Body of pancreas (tissue), 4 donors: ENCODE data around the gene KCNJ11. TPM values are rescaled to one million over a fixed set of nuclear protein-coding genes. Genes with fewer than 3 reads are reported as not detected.

Source experiments
- ATAC-seq: fragments of 150-250 bp; one replicate; pipeline ENCODE4 v1.9.1; 2016
- DNase-seq, 4 donors: peaks; one replicate each; pipeline ENCODE4 v3.0.0-alpha.2; 2019
- H3K27ac ChIP-seq, 4 donors: fragments of 200-600 bp; sonication (generic); 1 replicate in 3 of 4; 2 replicates in 1 of 4; pipeline versions ENCODE4 v1.5.1 to v1.6.1; 2016 to 2019; ENCODE audit warnings: mild to moderate bottlenecking in 1 of 4, mixed read lengths in 1 of 4, moderate library complexity in 1 of 4
- H3K27me3 ChIP-seq, 2 donors: fragments of 200-600 bp; sonication (generic); one replicate each; pipeline ENCODE4 v1.6.0; 2016; ENCODE audit warnings: mild to moderate bottlenecking in 1 of 2
- H3K36me3 ChIP-seq, 2 donors: fragments of 200-600 bp; sonication (generic); replicated peaks in 1 of 2; 2 replicates each; pipeline ENCODE4 v1.5.1; 2016; ENCODE audit warnings: low read depth in 2 of 2; ENCODE audit not compliant: insufficient read depth in 1 of 2
- H3K4me1 ChIP-seq: fragments of 200-600 bp; sonication (generic); one replicate; pipeline ENCODE4 v1.6.0; 2016
- H3K4me3 ChIP-seq, 2 donors: fragments of 200-600 bp; sonication (generic); 1 replicate in 1 of 2; 2 replicates in 1 of 2; pipeline ENCODE4 v1.5.1; 2016 to 2019
- H3K9me3 ChIP-seq, 3 donors: fragments of 200-600 bp; sonication (generic); 1 replicate in 2 of 3; 2 replicates in 1 of 3; pipeline ENCODE4 v1.5.1; 2016
- POLR2A ChIP-seq, 3 donors: fragments of 450-650 bp; IDR thresholded peaks; one replicate each; pipeline ENCODE4 v1.6.1; 2016; ENCODE audit warnings: antibody characterized with exemption in 3 of 3, mild to moderate bottlenecking in 2 of 3
- WGBS, 2 donors: methylation state at CpG; one replicate each; pipeline ENCODE4 v1.1.5; 2017; 5-methylcytosine and 5-hydroxymethylcytosine counted together
- intact Hi-C: fragments of 100-400 bp; cut with DNase I; formaldehyde crosslinking; loops from one replicate; pipeline ENCODE4 v1.15.1; 2023
- total RNA-seq, 2 donors: library from RNA; depleted of rRNA; stranded (reverse); fragments of >200 nt; gene quantifications; one replicate each; pipeline ENCODE4 v1.1.0, GENCODE V29; 2016
- TF ChIP-seq, protein P1 (sequence below), 7 experiments: fragments of 450-650 bp in 4 of 7; fragments of 200-600 bp in 3 of 7; sonication (generic) in 3 of 7; IDR thresholded peaks; one replicate each; pipeline ENCODE4 v1.5.1; 2016 to 2019; ENCODE audit warnings: antibody characterized with exemption in 7 of 7

Gene KCNJ11
- total RNA-seq, 2 donors from 2014 or later: 7.6 to 39.4 TPM

DNA sequence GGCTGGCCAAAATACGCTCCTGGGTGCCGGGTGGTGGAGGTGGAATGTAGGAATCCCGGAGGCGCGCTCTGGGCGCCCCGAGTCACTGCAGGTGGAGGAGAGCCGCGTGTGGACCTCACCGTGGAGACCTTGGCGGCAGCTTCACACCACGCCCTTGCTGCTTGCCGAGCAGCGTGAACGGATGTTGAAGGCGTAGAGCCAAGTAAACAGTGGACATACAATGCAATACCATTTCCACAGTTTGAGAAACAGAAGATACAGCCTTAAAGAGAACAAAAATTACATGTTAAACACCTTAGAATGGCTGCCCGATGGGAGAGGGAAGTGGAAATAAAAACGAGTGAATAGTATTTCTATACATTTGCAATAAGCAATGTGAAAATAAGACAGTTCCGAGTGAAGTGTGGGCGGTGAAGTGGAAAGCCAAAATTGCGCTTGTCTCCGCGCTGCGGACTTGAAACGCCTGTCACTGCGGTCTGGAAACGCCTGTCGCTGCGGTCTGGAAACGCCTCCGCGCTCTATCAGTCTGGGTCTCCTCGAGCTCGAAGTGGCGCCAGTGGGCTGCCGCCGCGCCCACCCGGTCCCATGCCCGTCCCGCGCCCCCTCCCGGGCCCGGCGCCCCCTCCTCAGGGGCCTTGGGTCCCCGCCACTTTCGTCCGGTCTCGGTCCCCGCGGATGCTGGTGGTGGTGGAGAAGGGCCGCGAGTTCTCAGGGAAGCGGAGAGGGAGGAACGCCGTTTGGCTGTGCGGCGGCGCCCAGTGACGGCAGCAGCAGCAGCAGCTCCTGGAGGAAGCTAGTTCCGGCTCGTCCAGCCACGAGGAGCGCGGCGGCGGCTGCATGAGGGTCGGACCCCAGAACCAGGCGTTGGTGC lies 35.3 kb downstream of the KCNJ11 start:
- Histone ChIP-seq H3K27me3 (no peaks in the 10 kb centered on the region), H3K36me3 (no peaks in the 10 kb centered on the region), H3K4me3 (peak overlapping the region; percentile 41 to 62), H3K27ac (peak overlapping the region in 3 of 4 donors; percentile 56 to 85 (median 72)), H3K4me1 (peaks cover 23% of the 10 kb centered on the region), H3K9me3 (no peaks in the 10 kb centered on the region)
- ATAC-seq (peak; percentile 80), DNase-seq (peak; percentile 68 to 75 (median 72))
- intact Hi-C loops: no loop called here
- TF ChIP-seq, protein P1, sequence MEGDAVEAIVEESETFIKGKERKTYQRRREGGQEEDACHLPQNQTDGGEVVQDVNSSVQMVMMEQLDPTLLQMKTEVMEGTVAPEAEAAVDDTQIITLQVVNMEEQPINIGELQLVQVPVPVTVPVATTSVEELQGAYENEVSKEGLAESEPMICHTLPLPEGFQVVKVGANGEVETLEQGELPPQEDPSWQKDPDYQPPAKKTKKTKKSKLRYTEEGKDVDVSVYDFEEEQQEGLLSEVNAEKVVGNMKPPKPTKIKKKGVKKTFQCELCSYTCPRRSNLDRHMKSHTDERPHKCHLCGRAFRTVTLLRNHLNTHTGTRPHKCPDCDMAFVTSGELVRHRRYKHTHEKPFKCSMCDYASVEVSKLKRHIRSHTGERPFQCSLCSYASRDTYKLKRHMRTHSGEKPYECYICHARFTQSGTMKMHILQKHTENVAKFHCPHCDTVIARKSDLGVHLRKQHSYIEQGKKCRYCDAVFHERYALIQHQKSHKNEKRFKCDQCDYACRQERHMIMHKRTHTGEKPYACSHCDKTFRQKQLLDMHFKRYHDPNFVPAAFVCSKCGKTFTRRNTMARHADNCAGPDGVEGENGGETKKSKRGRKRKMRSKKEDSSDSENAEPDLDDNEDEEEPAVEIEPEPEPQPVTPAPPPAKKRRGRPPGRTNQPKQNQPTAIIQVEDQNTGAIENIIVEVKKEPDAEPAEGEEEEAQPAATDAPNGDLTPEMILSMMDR (IDR thresholded peaks at IDR 0.05): no peak
- TF ChIP-seq POLR2A (IDR thresholded peaks at IDR 0.05): peak; percentile 7 to 53 (median 50)
- 0% methylated on average over 33 to 69 of the region's 69 CpGs for WGBS, 2 donors

DNA sequence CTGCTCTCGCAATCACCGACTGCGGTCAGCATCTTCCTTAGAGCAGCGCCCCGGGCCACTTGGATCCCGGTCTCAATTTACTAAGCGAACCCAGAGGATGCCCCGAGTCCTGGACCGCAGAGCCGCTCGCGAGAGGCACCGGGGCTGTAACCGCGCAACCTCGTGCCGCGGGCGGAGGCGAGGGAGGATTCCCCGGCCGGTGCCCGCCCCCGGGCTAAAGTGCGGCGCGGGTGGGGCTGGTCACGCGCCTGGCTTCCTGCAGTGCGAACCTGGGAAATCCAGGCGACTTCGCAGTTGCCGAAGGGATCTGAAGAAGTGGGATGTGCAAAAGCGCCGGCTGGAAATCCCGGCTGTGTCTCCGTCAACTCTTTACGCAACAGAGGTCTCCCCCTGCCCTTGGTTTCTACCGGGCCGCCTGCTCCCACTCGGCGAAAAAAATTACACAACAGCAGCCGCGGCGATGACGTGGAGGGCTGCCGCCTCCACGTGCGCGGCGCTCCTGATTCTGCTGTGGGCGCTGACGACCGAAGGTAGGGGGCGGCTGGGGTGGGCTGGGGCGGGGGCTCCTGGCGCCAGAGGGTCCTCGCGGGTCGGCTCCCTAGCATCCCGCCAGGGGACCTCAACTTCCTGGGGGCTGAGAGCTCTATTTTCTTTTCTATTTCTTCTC lies 36.8 kb downstream of the KCNJ11 start, which contains the start of gene NCR3LG1:
Gene NCR3LG1, plus strand, starts transcription at position 291 of the 667 bp plus-strand sequence. Its CDS starts 170 bp downstream, at position 461.
- TF ChIP-seq POLR2A (IDR thresholded peaks at IDR 0.05): peak in 1 of 3 donors; percentile 26
- TF ChIP-seq, protein P1 (IDR thresholded peaks at IDR 0.05): no peak
- peak within 1 kb of the TSS in 2 of 4 donors; percentile 48 to 72 for H3K27ac ChIP-seq

DNA sequence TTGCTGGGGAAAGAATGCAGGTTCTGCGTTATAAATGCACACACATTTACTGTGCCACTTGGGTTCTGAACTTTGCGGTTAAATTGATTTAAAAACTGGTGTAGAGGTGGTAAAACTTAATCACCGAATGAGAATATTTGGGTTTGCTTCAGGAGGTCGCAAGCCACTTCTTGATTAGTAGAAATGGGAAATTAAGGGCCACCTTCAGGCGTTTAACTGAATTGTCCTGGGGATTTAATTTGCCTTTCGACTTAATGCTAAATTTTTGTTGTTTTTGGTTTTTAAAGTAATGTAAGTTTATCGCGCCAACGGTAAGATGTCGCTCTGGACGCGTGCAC lies 37.3 kb downstream of the KCNJ11 start:
- 18 to 34% methylated on average over 12 of the region's 12 CpGs for WGBS, 2 donors
- H3K4me3 ChIP-seq: no peak overlapping the region
- H3K36me3 ChIP-seq: no peaks in the 10 kb centered on the region
- H3K4me1 ChIP-seq: peaks cover 23% of the 10 kb centered on the region
- no peak for DNase-seq
- no peak for TF ChIP-seq POLR2A (IDR thresholded peaks at IDR 0.05)
- TF ChIP-seq, protein P1 (IDR thresholded peaks at IDR 0.05): peak in 3 of 7 experiments; percentile 9 to 25 (median 23)
- peak overlapping the region in 1 of 4 donors; percentile 48 for H3K27ac ChIP-seq
- H3K9me3 ChIP-seq: no peaks in the 10 kb centered on the region
- no peak for ATAC-seq
- intact Hi-C loops: no loop called here
- H3K27me3 ChIP-seq: no peaks in the 10 kb centered on the region

More for the DNA sequence above, 36.8 kb downstream of the KCNJ11 start, which contains the start of gene NCR3LG1:
- Histone ChIP-seq H3K9me3 (no peaks in the 10 kb centered on the region), H3K4me1 (peaks cover 23% of the 10 kb centered on the region), H3K27me3 (no peaks in the 10 kb centered on the region), H3K36me3 (no peaks in the 10 kb centered on the region), H3K4me3 (peak within 1 kb of the TSS in 1 of 2 donors; percentile 8)
- intact Hi-C loops: no loop called here
- peak; percentile 46 to 58 (median 55) for DNase-seq
- 1 to 2% methylated on average over 14 to 59 of the region's 61 CpGs for WGBS, 2 donors
- peak; percentile 41 for ATAC-seq

DNA sequence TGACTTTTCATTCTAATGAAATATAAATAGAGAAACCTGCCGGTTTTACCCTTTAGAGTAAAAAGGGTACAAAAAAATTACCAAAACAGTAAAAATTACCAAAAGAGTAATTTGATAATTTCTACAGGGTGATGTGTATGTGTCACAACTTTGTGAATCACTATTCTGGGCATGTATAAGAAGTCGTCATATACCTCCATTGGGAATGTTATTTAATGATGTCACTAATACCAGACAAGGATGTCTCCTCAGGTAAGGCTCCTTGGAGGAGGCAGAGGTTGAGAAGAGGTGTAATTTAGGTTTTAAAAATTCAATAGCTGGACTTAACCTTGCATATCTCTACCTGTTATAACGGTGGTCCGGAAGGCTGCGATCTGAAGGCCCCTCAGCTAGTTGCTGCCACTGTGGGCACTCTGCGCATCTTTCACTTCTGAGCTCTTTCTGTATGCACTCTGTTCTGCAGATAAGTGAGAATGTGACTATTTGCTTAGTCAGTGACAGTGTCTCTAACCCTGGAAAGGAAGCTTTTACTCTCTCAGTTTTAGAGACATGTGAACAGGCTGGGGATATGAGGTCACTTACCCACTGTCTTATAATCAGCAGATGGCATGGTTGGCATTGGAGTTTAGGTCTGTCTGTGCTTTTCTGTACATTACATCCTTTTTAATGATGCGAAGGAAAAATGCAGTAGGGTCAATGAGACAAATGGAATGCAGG lies 37.8 kb downstream of the KCNJ11 start:
- no peak for ATAC-seq
- intact Hi-C loops: no loop called here
- no peaks in the 10 kb centered on the region for H3K9me3 ChIP-seq
- TF ChIP-seq, protein P1 (IDR thresholded peaks at IDR 0.05): no peak
- TF ChIP-seq POLR2A (IDR thresholded peaks at IDR 0.05): no peak
- H3K27me3 ChIP-seq: no peaks in the 10 kb centered on the region
- H3K4me3 ChIP-seq: no peak overlapping the region
- DNase-seq: no peak
- 94 to 95% methylated on average over 7 of the region's 7 CpGs for WGBS, 2 donors
- H3K27ac ChIP-seq: no peak overlapping the region
- H3K4me1 ChIP-seq: peaks cover 23% of the 10 kb centered on the region
- H3K36me3 ChIP-seq: no peaks in the 10 kb centered on the region
